HG02884 (cell line): ENCODE results near the gene CDK9.
"Not testable (repeated sequence)": the region's sequence is repeated elsewhere in the genome, so short reads cannot be mapped to it uniquely, and the experiment has no call there.

ENCODE experiments used
- ATAC-seq: cut with Tn5 transposase; IDR thresholded peaks from one replicate; pipeline ENCODE4 v1.9.1; 2021; ENCODE audit warnings: mild to moderate bottlenecking, moderate library complexity; ENCODE audit not compliant: unreplicated experiment

CDK9 gene

DNA sequence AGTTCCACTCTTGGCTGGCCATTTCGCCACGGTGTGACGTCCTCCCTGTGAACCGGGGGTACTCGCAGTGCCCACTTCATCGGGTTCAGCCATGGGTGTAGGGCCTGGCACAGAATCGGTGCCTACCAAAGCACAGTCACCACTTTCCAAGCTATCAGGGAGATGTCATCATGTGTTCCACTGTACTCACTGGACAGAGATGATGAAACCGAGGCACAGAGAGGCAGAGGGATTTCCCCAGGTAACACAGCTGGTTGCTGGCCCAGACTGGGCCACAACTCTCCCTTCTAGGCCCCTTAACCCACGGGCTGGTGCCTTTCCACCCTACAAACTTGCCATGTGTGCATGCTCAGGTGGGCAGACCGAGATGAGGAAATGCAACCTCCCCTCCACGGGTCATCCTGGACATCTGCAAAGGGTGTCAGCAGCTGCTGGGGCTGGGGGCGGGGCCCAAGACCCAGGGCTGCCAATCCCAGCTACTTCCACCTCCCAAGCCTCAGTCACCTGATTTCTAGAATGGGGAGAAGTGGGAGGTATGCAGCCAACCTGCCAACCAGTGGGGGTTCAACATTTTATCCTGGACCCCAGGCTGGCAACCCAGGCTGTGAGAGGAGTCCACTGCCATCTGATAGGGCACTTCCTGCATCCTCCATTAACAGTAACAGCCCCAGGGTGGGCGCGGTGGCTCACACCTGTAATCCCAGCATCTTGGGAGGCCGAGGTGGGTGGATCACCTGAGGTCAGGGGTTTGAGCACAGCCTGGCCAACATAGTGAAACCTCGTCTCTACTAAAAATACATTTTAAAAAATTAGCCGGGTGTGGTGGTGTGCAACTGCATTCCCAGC lies 6.5 kb upstream of the CDK9 start:
- peak; percentile 36 for ATAC-seq

DNA sequence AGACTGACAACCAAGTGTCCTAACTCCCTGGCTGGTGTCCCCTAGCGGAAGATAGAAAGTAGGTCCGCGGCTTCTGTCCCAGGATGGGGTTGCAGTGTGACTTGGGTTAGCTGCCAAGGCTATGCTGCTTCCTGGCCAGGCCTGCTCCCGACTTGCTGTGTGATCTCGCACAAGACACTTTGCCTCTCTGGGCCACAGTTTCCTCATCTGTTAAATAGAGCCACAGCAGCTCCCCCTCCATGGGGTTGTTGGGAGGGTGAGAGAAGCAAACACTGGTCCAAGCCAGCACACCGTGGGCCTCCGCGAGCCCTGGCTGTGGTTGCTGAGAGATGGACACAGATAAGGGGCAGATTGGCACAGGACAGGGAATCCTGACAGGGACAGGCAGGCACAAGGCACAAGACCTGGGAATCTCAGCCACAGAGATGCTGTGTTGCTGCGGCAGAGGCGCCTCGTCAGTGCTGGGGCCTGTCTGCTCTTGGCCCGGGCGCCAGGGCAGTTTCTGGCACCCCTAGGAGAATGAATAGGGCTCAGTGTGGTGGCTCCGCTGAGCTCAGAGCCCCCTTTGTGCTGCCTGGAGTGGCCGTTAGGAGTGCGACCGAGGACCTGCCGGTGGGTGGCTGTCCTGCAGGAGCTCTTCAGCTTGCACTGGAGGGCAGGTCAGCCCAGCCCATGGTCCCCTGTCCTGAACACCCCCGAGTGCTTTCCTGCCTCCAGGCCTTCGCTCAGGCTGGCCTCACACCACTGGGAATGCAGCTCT lies 5.5 kb upstream of the CDK9 start:
- ATAC-seq, result no peak

DNA sequence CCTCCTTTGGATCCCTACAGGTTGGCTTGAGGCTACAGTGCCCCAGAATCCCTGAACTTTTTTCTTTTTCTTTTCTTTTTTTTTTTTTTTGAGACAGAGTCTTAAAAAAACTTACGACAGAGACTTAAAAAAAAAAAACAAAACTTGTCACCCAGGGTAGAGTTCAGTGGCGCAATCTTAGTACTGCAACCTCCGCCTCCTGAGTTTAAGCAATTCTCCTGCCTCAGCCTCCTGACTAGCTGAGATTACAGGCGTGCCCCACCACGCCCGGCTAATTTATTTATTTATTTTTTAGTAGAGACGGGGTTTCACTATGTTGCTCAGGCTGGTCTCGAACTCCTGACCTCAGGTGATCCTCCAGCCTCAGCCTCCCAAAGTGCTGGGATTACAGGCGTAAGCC lies 4.9 kb upstream of the CDK9 start:
- not testable (repeated sequence) for ATAC-seq

DNA sequence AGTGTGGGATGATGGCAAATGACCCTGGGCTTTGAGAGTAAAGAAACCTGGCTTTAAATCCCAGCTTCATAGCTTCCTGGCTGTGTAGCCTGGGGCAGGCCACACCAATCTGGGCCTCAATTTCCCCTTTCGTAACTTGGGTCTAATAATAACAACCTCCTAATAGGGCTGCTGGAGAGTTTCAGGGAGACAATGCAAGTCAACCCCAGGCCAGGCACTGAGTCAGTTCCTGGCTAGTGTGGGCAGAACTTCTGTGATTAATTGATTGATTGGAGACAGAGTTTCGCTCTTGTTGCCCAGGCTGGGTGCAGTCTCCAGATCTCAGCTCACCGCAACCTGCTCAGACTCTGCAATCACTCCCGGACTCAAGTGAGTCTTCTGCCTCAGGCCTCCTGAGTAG lies 4.0 kb upstream of the CDK9 start:
- no peak for ATAC-seq

DNA sequence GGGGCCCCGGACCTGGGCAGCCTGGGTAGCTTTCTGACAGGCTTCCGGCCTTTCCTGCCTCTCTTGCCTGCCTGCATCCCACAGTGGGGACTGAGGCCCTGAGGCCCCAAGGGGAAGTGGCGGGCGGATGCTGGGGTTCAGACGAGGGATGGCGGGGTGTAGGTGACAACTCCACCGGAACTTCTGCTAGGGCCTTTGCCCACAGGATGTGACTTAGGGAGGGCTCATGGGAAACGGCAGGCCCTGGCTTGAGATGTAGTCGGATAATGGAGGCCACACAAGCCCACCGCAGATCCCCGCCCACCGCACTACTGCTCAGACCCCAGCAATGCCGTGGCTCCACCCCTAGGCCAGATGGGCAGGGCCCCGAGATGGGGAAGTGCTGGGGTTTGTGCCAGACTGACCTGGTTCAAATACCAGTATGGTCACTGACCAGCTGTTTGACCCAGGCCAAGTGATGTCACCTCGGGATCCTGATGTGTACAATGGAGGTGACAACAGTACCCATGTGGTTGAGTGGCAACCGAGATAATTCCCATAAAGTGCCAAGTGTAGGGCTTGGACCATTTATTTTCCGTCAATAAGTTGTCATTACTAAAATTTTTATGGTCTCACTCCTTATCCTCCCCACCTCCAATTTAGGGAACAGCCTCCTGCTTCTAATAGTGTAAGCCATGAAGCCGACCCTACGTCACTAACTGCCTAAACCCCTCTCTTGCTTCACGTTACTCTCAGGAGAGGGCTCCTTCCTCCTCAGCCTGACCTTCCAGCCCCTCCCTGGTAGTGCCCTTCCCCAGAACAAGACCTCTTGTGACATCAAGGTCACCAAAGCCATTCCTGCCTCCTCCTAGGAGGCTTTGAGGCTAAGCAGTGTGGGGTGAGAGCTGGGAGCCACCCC lies 2.5 kb upstream of the CDK9 start:
- no peak for ATAC-seq

DNA sequence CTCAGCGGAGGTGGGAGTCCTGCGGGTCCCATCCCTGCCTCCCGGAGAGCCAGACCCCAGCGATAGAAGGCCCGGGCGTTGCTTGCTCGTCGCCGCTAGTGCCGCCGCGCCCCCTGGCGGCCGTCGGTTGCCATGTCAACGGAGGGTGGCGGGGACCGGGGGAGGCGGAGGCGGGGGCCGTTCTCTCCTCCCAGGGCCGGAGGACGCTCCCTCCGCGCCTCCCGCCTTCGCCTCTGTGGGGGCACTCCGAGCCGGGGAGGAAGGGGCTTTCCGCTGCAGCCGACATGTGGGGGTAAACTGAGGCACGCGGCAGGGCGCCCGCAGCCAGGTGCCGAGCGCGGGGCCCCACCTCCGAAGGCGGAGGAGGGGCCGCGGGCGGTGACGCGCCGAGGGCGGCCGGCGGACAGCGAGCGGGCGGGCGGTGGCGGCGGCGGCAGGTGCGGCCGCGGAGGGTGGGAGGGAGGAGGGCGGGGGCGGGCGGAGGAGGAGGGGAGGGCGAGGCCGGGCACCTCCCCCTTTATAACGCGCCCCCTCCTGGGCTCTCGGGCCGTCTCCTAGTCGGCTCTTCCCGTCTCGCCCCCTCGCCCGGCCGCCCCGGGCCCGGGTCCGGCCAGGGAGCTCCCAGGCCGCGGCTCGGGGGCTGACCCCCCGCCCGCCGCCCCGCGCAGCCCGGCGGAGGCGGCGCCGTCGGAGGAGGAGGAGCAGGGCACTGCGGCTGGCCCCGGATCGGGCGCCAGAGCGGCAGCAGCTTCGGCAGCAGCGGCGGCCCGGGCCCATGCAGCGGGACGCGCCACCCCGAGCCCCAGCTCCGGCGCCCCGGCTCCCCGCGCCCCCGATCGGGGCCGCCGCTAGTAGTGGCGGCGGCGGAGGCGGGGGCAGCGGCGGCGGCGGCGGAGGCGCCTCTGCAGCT lies 556 bp upstream of the CDK9 start:
- peak; percentile 40 for ATAC-seq

DNA sequence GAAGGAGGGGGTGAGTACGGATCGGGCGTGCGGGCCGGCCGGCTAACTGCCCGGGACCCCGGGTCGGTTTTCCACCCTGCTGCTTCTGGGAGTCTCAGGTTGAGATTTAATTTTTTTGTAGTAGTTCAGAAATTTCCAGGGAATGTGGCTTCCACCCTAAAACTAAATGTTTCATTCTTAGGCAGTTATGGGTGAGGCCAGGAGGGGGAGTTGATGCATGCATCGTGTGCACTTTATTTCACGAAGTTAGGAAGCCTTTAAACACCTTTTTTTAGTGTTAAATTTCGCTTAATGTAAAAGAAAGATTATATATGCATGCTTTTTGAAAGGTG lies 905 bp downstream of the CDK9 start:
- ATAC-seq, result no peak

DNA sequence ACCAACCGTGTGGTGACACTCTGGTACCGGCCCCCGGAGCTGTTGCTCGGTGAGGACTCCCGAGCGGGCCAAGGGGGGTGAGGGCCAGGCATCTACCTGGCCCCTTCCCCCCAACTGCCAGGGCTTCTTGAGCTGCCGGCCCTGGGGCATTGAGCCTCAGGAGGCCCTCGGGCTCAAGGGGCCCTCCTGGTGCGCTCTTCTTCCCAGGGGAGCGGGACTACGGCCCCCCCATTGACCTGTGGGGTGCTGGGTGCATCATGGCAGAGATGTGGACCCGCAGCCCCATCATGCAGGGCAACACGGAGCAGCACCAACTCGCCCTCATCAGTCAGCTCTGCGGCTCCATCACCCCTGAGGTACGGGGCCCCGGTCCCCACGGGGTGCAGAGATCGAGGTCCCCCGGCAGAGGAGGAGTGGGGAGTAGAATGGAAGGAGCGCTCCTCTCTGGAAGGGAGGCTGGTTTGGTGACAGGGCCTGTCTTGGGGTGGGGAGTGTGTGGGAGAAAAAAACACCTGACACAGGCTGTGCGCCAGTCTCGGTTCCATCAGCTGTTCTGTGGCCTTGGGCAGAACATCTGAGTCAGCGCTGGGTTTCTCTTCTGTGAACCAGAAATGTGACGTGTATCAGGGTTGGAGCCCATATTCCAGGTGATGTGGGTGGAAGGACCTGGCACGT lies 2.6 kb downstream of the CDK9 start:
- no peak for ATAC-seq

DNA sequence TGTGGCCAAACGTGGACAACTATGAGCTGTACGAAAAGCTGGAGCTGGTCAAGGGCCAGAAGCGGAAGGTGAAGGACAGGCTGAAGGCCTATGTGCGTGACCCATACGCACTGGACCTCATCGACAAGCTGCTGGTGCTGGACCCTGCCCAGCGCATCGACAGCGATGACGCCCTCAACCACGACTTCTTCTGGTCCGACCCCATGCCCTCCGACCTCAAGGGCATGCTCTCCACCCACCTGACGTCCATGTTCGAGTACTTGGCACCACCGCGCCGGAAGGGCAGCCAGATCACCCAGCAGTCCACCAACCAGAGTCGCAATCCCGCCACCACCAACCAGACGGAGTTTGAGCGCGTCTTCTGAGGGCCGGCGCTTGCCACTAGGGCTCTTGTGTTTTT lies 3.3 kb downstream of the CDK9 start:
- ATAC-seq, result no peak

DNA sequence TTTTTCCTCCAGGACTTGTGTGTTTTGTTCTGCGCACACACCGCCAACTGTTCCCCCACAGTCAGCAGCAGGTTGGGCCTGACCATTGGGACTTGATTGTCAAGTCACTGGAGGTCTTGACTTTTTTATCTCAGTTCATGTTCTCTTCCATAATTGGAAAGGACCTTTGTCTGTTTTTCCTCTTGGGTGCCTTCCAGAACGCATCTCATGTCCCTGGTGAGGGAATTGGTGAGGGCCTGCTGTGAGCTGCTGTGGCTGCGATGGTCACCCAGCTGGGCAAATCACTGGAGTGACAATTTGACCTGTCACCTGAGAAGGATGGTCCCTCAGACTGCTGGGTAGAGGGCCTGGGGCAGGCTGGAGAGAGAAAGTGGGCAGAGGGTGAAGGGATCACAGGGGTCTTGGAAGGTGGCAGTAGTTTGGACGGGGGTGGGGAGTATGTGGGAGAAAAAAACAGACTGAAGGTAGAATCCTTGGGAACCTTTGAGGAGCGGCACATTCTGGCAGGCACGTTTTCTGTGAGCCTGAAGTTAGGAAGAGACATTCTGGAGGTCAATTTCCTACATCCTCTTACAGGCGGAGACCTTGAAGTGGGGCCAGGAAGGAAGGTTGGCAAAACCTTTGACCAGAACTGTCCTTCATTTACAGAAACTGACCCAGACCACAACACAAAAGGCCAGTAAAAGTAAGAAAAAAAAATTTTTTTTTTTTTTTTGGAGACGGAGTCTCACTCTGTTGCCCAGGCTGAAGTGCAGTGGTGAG lies 4.4 kb downstream of the CDK9 start:
- ATAC-seq, result no peak

DNA sequence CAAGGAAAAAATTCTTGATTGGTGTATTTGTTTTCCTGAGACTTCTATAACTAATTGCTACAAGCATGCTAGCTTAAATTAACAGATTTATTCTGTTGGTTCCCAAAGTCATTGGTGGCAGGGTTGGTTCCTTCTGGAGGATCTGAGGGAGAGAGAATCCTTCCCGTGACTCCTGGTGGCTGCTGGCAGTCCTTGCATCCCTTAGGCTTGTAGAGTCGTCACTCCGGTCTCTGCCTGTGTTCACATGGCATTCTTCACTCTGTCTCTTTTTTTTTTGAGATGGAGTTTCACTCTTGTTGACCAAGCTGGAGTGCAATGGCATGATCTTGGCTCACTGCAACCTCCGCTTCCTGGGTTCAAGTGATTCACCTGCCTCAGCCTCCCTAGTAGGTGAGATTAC lies 5.3 kb downstream of the CDK9 start:
- no peak for ATAC-seq

DNA sequence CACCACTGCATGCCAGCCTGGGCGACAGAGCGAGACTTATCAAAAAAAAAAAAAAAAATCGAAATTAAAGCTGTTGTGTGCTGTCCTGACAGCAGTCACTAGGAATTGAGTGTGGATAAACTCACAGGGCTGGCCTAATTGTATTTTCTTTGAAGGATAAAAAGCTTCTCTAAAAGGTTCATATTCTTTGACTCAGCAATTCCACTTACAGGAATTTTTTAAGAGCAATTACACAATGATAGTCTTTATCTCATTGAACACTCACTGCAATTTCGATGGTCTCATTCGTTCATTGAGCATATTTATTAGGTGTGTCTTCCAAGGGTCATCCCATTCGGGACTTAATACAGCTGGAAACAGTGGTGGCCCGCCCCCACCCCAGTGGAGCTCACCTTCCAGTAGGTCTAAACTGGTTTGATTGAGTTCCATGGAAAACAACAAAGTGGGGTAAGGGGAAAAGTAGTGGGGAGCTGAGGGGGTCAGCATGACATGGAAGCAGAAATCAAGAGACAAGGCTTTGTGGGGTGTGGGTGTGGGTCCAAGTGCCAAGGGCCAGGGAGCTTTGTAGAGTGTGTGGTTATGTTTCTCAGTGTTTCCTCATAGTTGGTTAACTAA lies 6.7 kb downstream of the CDK9 start:
- no peak for ATAC-seq

DNA sequence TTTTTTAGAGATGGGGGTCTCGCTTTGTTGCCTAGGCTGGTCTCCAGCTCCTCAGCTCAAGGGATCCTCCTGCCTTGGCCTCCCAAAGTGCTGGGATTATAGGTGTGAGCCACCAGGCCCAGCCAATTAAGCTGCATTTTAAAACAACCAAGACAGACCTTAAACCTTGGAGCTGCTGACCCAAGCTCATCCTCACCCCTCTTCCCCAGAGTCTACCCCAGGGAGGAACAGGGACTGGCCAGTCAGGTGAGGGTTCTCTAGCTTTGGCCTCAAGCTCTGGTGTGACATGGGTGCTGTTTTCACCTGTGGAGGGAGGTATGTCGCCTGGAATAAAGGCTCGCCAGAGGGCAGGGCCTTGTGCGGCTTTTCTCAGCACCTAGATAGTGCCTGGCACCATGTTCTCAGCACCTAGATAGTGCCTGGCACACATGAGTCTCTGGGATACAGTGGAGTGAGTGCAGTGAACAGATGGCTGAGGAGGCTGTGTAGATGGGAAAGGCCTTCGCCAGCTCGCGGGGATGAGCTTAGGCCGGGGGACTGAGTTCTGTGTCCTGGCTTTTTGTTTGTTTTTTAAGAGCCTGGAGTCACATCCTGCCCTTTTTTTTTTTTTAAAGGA lies 7.4 kb downstream of the CDK9 start:
- no peak for ATAC-seq

DNA sequence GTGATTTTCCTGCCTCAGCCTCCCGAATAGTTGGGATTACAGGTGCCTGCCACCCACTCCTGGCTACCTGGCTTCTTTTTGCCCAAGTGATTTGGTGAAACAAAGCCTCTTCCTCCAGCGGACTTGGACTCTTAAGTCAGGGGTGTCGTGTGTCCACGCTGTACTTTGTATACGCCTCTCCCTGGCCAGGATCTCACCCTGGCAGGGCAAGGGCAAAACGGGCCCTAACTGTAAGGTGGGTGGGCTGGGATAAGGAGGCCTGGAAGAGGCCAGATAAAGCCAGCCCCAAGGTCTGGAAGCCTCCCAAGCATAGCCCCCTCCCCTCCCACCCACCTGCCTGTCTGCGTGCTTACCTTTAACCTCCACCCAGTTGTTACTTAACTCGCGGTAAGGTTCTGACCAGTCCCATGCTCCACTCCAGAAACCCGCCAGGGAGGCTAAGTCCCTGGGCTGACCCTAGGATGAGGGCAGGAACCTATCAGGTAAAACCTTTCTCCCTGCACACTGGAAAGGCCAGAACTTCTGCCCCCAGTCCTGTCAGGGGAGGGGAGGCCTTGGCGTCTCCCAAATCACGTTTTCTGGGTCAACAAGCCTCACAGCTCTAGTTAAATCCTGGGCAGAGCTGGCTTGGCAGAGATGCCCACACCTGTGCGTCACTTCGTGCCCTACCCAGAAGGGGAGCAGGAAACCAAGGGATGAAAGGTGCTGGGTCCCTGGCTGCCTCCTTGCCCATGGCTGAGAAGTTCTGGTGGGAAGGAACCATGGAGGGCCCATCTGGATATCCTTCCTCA lies 8.4 kb downstream of the CDK9 start:
- no peak for ATAC-seq

DNA sequence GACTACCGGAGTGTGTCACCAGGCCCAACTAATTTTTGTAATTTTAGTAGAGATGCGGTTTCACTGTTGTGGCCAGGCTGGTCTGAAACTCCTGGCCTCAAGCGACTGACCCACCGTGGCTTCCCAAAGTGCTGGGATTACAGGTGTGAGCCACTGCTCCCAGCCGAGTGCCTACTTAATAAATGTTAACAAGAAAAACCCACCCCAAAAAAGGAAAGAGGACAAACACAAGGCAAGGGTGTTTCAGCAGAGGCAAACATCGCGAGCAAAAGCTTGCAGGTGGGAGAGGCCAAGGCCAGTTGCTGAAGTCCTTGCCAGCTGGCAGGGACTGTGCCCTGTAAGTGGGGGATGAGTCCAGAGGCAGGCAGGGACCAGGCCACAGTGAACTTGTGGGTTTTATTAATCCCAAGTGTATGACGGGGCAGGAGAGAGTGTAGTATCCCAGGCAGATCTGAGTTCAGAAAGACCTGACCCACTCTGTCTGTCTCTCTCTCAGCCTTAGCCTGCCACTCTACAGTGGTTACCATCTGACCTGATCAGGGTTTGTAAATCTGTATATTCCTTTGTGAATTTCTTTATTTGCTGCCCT lies 10.5 kb downstream of the CDK9 start:
- ATAC-seq, result no peak

DNA sequence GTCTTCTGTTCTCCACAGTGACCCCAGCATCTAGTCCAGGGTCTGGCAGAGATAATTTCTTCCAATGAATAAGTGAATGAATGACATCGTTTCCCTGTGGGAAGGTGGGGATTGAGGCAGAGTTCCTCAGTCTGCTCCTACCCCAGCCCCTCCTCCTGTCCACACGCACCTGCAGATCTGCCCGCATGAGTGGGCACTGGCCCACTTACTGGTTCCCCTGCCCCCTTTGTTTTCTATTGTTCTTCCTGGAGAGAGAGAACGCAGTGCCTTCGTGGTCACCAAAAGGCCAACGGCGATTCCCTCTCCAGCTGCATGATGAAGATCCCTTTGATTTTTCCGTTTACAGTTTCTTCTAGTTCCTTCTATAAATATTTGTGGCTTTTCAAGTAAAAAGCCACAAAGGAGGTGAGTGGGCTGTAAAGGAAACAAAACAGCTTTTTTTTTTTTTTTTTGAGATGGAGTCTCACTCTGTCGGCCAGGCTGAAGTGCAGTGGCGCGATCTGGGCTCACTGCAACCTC lies 11.1 kb downstream of the CDK9 start:
- ATAC-seq, result no peak
